NCI-H510A (cell line): ENCODE results near the gene FAM98A.

Experiments used
- DNase-seq: peaks from one replicate; lab custom pipeline; 2025; lab: John Stamatoyannopoulos, UW

Gene FAM98A

GRCh38 chr2:33597026-33597425 lies 2.1 kb downstream of the FAM98A start:
- no peak for DNase-seq

GRCh38 chr2:33595385-33595784 lies 3.7 kb downstream of the FAM98A start:
- no peak for DNase-seq

GRCh38 chr2:33589444-33589843 lies 9.7 kb downstream of the FAM98A start:
- no peak for DNase-seq

- no peak for DNase-seq
Measured at GRCh38 chr2:33588232-33588631, 10.9 kb downstream of the FAM98A start.

- no peak for DNase-seq
Measured at GRCh38 chr2:33586766-33587165, 12.3 kb downstream of the FAM98A start.

- DNase-seq, result no peak
Measured at GRCh38 chr2:33583194-33583938, 15.7 kb downstream of the FAM98A start.

GRCh38 chr2:33581872-33582271 lies 17.2 kb downstream of the FAM98A start:
- no peak for DNase-seq

- DNase-seq, result no peak
Measured at GRCh38 chr2:33579227-33579626, 19.9 kb downstream of the FAM98A start.

GRCh38 chr2:33577668-33578067 lies 21.4 kb downstream of the FAM98A start:
- DNase-seq, result no peak

- DNase-seq, result no peak
Measured at GRCh38 chr2:33577084-33577483, 22.0 kb downstream of the FAM98A start.

- no peak for DNase-seq
Measured at GRCh38 chr2:33573657-33574056, 25.4 kb downstream of the FAM98A start.

- DNase-seq, result no peak
Measured at GRCh38 chr2:33570681-33571080, 28.4 kb downstream of the FAM98A start.

GRCh38 chr2:33561872-33562271 lies 37.2 kb downstream of the FAM98A start:
- no peak for DNase-seq

GRCh38 chr2:33560017-33560416 lies 39.1 kb downstream of the FAM98A start:
- no peak for DNase-seq

- no peak for DNase-seq
Measured at GRCh38 chr2:33559328-33559727, 39.8 kb downstream of the FAM98A start.

- no peak for DNase-seq
Measured at GRCh38 chr2:33555681-33556080, 43.4 kb downstream of the FAM98A start.

GRCh38 chr2:33552758-33553461 lies 46.2 kb downstream of the FAM98A start:
- no peak for DNase-seq

GRCh38 chr2:33550206-33550605 lies 48.9 kb downstream of the FAM98A start:
- DNase-seq, result no peak

- DNase-seq, result no peak
Measured at GRCh38 chr2:33541243-33541642, 57.9 kb downstream of the FAM98A start.

- DNase-seq, result no peak
Measured at GRCh38 chr2:33535421-33535820, 63.7 kb downstream of the FAM98A start.
